ENCODE measurements around the gene ANKRD10.

- TF ChIP-seq CTCF (IDR thresholded peaks at IDR 0.05) (no peak), POLR2A (IDR thresholded peaks at IDR 0.05) (no peak)
These were observed 69.3 kb downstream of the ANKRD10 start for GRCh38 chr13:110845520-110845919.

Data from heart left ventricle (tissue), 13 donors.